ENCODE measurements around the gene COL18A1. TPM values are rescaled to one million over a fixed set of nuclear protein-coding genes. Genes with fewer than 3 reads are reported as not detected.

The COL18A1 gene
- total and polyA plus RNA-seq, 4 donors = 97.3 to 963 (median 295) TPM

GRCh38 chr21:45472445-45473365 is 67.7 kb downstream of the COL18A1 start:
- Histone ChIP-seq H3K36me3 (ENCODE audit: control insufficient read depth in 1 of 2, insufficient read depth in 2 of 2, low read length in 1 of 2) (peaks cover 3 to 4% of the 10 kb centered on the region in 2 donors), H3K27ac (ENCODE audit: low read depth in 1 of 2, low read length in 2 of 2) (no peak overlapping the region), H3K4me3 (ENCODE audit: low read length in 2 of 2) (no peak overlapping the region), H3K9me3 (ENCODE audit: control insufficient read depth, low read length) (no peaks in the 10 kb centered on the region), H3K27me3 (ENCODE audit: control insufficient read depth in 1 of 2, insufficient read depth in 2 of 2, low read length in 1 of 2) (no peaks in the 10 kb centered on the region), H3K4me1 (ENCODE audit: control insufficient read depth in 1 of 2, insufficient read depth in 2 of 2, low read length in 2 of 2) (no peaks in the 10 kb centered on the region)
- no peak for ATAC-seq (ENCODE audit: low FRiP score)
- no peak for DNase-seq
- intact Hi-C loops (cut with DNase I) = no loop called here
- WGBS, 2 donors = 87 to 88% methylated on average over 42 of the region's 42 CpGs

GRCh38 chr21:45473496-45474322 is 68.7 kb downstream of the COL18A1 start:
- Histone ChIP-seq H3K27me3 (ENCODE audit: control insufficient read depth in 1 of 2, insufficient read depth in 2 of 2, low read length in 1 of 2) (no peaks in the 10 kb centered on the region), H3K9me3 (ENCODE audit: control insufficient read depth, low read length) (no peaks in the 10 kb centered on the region), H3K27ac (ENCODE audit: low read depth in 1 of 2, low read length in 2 of 2) (no peak overlapping the region), H3K4me1 (ENCODE audit: control insufficient read depth in 1 of 2, insufficient read depth in 2 of 2, low read length in 2 of 2) (no peaks in the 10 kb centered on the region), H3K36me3 (ENCODE audit: control insufficient read depth in 1 of 2, insufficient read depth in 2 of 2, low read length in 1 of 2) (peaks cover 0 to under 1% of the 10 kb centered on the region in 2 donors), H3K4me3 (ENCODE audit: low read length in 2 of 2) (no peak overlapping the region)
- WGBS, 2 donors = 89 to 91% methylated on average over 24 of the region's 24 CpGs
- intact Hi-C loops (cut with DNase I) = no loop called here
- no peak for DNase-seq
- no peak for ATAC-seq (ENCODE audit: low FRiP score)

GRCh38 chr21:45474323-45474950 is 69.5 kb downstream of the COL18A1 start:
- no peaks in the 10 kb centered on the region for H3K27me3 ChIP-seq (ENCODE audit: control insufficient read depth in 1 of 2, insufficient read depth in 2 of 2, low read length in 1 of 2)
- intact Hi-C loops (cut with DNase I) = no loop called here
- no peak overlapping the region for H3K27ac ChIP-seq (ENCODE audit: low read depth in 1 of 2, low read length in 2 of 2)
- ATAC-seq (ENCODE audit: low FRiP score) (no peak), DNase-seq (no peak)
- H3K9me3 ChIP-seq (ENCODE audit: control insufficient read depth, low read length) = no peaks in the 10 kb centered on the region
- no peak overlapping the region for H3K4me3 ChIP-seq (ENCODE audit: low read length in 2 of 2)
- H3K36me3 ChIP-seq (ENCODE audit: control insufficient read depth in 1 of 2, insufficient read depth in 2 of 2, low read length in 1 of 2) = no peaks in the 10 kb centered on the region
- H3K4me1 ChIP-seq (ENCODE audit: control insufficient read depth in 1 of 2, insufficient read depth in 2 of 2, low read length in 2 of 2) = no peaks in the 10 kb centered on the region
- 92 to 94% methylated on average over 18 of the region's 18 CpGs for WGBS, 2 donors

- DNase-seq (no peak), ATAC-seq (ENCODE audit: low FRiP score) (no peak)
- Histone ChIP-seq H3K27ac (ENCODE audit: low read depth in 1 of 2, low read length in 2 of 2) (no peak overlapping the region), H3K9me3 (ENCODE audit: control insufficient read depth, low read length) (no peaks in the 10 kb centered on the region), H3K36me3 (ENCODE audit: control insufficient read depth in 1 of 2, insufficient read depth in 2 of 2, low read length in 1 of 2) (no peaks in the 10 kb centered on the region), H3K4me3 (ENCODE audit: low read length in 2 of 2) (no peak overlapping the region), H3K4me1 (ENCODE audit: control insufficient read depth in 1 of 2, insufficient read depth in 2 of 2, low read length in 2 of 2) (no peaks in the 10 kb centered on the region), H3K27me3 (ENCODE audit: control insufficient read depth in 1 of 2, insufficient read depth in 2 of 2, low read length in 1 of 2) (no peaks in the 10 kb centered on the region)
- 88 to 92% methylated on average over 43 of the region's 43 CpGs for WGBS, 2 donors
- intact Hi-C loops (cut with DNase I) = no loop called here
These were observed 70.2 kb downstream of the COL18A1 start for GRCh38 chr21:45475004-45475685.

- intact Hi-C loops (cut with DNase I) = no loop called here
- no peaks in the 10 kb centered on the region for H3K4me1 ChIP-seq (ENCODE audit: control insufficient read depth in 1 of 2, insufficient read depth in 2 of 2, low read length in 2 of 2)
- H3K27me3 ChIP-seq (ENCODE audit: control insufficient read depth in 1 of 2, insufficient read depth in 2 of 2, low read length in 1 of 2) = no peaks in the 10 kb centered on the region
- ATAC-seq (ENCODE audit: low FRiP score) = no peak
- H3K4me3 ChIP-seq (ENCODE audit: low read length in 2 of 2) = no peak overlapping the region
- WGBS, 2 donors = 87 to 90% methylated on average over 53 of the region's 53 CpGs
- no peak for DNase-seq
- no peaks in the 10 kb centered on the region for H3K9me3 ChIP-seq (ENCODE audit: control insufficient read depth, low read length)
- no peak overlapping the region for H3K27ac ChIP-seq (ENCODE audit: low read depth in 1 of 2, low read length in 2 of 2)
- H3K36me3 ChIP-seq (ENCODE audit: control insufficient read depth in 1 of 2, insufficient read depth in 2 of 2, low read length in 1 of 2) = no peaks in the 10 kb centered on the region
These were observed 71.0 kb downstream of the COL18A1 start for GRCh38 chr21:45475797-45476570.

GRCh38 chr21:45476582-45476981 is 71.6 kb downstream of the COL18A1 start:
- Histone ChIP-seq H3K27me3 (ENCODE audit: control insufficient read depth in 1 of 2, insufficient read depth in 2 of 2, low read length in 1 of 2) (no peaks in the 10 kb centered on the region), H3K4me3 (ENCODE audit: low read length in 2 of 2) (no peak overlapping the region), H3K36me3 (ENCODE audit: control insufficient read depth in 1 of 2, insufficient read depth in 2 of 2, low read length in 1 of 2) (no peaks in the 10 kb centered on the region), H3K27ac (ENCODE audit: low read depth in 1 of 2, low read length in 2 of 2) (no peak overlapping the region), H3K9me3 (ENCODE audit: control insufficient read depth, low read length) (no peaks in the 10 kb centered on the region), H3K4me1 (ENCODE audit: control insufficient read depth in 1 of 2, insufficient read depth in 2 of 2, low read length in 2 of 2) (no peaks in the 10 kb centered on the region)
- ATAC-seq (ENCODE audit: low FRiP score) = no peak
- intact Hi-C loops (cut with DNase I) = no loop called here
- no peak for DNase-seq
- 88 to 91% methylated on average over 6 of the region's 6 CpGs for WGBS, 2 donors

GRCh38 chr21:45477176-45478114 is 72.5 kb downstream of the COL18A1 start:
- no peaks in the 10 kb centered on the region for H3K36me3 ChIP-seq (ENCODE audit: control insufficient read depth in 1 of 2, insufficient read depth in 2 of 2, low read length in 1 of 2)
- H3K27me3 ChIP-seq (ENCODE audit: control insufficient read depth in 1 of 2, insufficient read depth in 2 of 2, low read length in 1 of 2) = no peaks in the 10 kb centered on the region
- no peak overlapping the region for H3K27ac ChIP-seq (ENCODE audit: low read depth in 1 of 2, low read length in 2 of 2)
- no peak overlapping the region for H3K4me3 ChIP-seq (ENCODE audit: low read length in 2 of 2)
- WGBS, 2 donors = 75 to 82% methylated on average over 44 of the region's 44 CpGs
- DNase-seq = no peak
- H3K9me3 ChIP-seq (ENCODE audit: control insufficient read depth, low read length) = no peaks in the 10 kb centered on the region
- no peaks in the 10 kb centered on the region for H3K4me1 ChIP-seq (ENCODE audit: control insufficient read depth in 1 of 2, insufficient read depth in 2 of 2, low read length in 2 of 2)
- ATAC-seq (ENCODE audit: low FRiP score) = peak; percentile 1
- intact Hi-C loops (cut with DNase I) = no loop called here
